ENCODE measurements around the gene CHTF18.
"Not testable (repeated sequence)": the region's sequence is repeated elsewhere in the genome, so short reads cannot be mapped to it uniquely, and the experiment has no call there.

Gene CHTF18

DNA sequence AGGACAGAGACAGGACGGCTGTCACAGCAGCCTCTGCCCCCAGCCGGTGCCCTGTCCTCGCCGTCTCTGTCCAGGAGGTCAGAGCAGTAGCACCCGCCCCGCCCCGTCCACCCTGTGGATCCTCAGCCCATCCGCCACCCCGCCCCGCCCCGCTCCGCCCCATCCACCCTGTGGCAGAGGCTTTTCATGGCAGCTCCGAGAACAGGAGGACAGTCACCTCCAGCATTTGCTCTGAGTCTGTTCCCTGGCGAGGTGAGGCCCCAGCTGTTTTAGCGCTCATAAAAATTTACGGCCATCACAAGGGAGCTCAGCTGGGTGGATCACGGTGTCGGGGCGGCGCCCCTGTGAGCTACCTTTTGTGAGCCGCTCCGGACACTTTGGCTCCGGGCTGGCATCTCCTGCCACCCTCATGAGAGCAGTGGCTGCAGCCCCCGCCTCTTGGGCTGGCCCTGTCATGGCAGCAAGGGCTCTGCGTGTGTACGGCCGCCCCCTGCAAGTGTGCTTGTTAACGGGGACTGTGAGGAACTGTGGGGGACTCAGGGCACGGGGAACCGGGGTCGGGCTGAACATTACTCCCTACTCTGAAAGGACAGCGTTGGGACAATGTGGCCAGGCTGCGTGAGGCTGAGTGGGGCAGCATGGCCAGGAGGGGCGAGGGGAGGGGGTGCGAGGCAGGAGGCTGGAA lies 44.4 kb downstream of the CHTF18 start:
- DNase-seq, result no peak

DNA sequence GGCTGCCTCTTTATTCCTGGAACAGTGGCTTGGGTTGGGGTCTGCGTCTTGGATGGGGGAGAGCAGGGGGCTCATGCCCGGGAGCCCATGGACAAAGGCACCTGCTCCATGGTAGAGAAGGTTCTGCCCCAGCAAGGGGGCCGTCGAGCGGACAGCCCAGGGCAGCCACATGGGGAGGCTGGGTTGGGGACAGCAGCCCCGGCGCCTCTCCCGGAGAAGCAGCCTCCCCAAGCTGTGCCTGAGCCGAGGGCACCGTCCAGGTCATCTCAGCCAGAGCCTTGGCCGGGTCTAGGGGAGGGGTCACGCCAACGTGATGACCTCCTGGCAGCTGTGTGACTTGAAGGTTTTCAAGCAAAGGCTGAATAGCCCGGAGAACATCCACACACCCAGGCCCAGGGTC lies 45.0 kb downstream of the CHTF18 start:
- no peak for DNase-seq

DNA sequence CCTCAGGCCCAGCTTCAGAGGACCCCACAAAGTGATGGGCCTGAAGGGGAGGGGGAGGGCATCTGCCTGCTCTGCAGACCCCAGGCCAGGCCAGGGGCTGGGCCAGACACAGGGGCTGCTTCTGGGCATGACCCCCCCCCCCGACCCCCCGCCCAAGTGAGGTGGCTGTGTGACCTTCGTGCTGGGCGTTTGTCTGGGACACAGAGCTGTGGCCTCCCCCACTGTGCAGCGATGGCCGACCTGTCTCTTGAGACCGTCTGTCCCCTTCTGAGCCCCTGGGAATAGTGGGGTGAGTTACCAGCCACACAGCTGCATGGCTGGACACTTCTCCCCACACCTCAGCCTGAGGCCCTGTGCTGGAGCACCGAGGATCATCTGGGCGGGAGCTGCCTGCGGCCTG lies 47.0 kb downstream of the CHTF18 start:
- DNase-seq, result no peak

DNA sequence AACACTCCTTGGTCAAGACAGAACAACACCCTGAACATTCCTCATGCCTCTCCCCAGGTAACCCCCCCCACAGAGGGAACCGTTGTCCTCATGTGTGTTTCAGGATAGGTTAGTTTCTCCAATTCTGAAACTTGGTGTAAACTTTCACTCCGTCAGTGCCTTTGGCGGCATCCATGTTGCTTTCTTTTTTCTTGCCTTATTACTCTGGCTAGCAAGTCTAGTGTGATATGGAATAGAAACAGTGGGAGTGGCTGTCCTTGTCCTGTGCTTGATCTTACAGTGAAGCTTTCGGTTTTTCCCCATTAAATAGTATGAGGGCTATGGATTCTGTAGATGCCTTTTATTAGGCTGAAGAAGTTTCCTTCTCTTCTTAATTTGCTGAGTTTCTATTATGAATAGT lies 47.8 kb downstream of the CHTF18 start:
- no peak for DNase-seq

DNA sequence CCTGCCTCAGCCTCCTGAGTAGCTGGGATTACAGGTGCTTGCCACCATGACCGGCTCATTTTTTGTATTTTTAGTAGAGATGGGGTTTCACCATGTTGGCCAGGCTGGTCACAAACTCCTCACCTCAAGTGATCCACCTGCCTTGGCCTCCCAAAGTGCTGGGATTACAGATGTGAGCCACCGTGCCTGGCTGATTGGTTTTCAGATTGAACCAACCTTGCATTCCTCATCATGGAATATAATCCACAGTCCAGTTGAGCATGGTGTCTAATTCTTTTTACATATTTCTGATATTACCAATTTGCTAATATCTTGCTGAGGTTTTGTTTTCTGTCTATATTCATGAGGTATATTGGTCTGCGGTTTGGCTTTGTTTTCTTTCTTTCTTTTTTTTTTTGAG lies 48.4 kb downstream of the CHTF18 start:
- DNase-seq, result not testable (repeated sequence)

DNA sequence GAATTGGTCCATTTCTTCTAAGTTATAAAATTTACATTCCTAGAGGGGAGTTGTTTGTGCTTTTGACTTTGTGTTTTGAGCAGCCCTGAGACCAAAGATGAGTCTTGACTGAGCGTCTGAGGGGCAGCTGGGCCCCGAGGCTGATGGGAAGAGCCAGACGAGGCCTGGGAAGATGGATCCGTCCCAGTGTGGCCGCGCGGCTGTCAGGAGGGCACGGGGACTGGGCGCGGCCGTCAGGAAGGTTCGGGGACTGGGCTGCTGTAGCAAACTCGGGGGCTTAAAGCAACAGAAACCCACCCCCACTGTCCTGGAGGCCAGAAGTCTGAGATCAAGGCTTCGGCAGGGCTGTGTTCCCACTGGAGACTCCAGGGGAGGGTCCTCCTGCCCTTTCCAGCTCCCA lies 50.3 kb downstream of the CHTF18 start:
- no peak for DNase-seq

DNA sequence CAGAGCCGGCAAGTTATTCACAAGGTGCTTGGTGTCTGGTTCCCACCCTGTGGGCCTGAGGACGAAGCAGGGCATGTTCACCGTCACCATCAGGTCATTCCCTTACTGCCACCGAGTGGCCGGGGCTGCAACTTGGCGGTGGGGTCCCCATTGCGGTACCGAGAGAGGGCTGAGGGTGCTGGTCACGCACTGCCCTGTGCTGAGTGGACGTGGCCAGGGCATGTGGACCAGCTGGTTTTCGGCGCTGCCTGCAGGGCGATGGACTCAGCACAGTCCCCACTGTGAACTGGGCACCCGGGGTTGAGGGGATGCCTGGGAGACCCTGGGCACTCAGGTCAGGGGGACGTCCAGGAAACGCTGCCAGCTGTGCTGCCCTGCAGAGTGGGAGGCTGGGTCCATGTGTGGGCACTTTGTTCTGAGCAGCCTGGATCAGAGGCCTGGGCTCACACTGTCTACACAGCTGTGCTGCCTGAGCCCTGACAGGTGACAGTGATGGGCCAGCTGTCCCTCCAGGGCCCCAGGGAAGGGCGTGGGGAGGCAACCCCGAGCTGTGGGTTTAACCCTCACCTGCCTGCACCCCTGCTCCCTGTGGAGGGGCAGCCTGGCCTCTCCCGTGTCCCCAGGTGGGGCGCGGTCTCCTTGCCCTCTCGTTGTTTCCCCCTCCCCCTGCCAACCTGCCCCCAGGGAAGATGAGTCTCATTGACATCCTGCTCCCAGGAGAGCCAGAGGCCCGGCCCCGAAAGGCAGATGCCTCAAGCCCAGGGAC lies 51.4 kb downstream of the CHTF18 start:
- DNase-seq, result no peak

DNA sequence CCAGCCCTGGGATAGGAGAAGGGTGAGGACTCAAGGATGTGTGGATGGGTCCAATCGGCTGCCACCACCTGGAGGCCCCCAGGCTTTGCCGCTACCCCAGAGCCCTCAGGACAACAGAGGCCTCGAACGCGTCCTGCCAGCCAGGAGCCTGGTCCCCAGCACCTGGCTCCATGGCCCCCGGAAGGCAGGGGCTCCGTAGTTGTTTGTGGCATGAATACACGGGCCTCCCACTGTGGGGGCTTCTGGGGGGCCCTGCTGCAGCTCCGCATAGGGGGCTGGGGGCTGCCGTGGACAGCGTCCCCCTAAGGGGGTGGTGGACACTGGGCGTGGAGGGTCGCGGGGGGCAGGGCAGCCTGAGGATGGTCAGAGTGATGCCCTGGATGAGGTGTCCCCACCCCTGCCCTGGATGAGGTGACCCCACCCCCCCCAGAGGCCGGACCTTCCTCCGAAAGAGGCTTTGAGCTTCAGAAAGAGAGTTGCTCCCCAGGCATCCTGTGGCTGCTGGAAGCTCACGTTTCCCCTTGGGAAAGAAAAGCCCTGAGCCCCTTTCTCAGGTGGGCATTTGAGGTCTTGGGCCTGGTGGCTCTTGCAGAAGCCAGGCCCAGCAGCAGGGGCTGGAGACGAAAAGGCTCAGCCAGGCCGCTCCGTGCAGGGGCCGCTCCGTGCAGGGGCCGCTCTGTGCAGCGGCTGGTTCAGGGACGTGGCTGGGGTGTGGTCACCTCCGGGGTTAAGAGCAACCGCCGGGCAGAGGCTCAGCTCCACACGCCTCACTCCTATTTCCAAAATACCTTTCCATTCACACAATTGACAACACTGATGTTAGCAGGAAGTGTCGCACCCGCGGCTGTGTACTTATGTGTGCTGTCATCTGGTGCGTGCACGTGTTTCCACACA lies 52.4 kb downstream of the CHTF18 start:
- DNase-seq, result no peak

DNA sequence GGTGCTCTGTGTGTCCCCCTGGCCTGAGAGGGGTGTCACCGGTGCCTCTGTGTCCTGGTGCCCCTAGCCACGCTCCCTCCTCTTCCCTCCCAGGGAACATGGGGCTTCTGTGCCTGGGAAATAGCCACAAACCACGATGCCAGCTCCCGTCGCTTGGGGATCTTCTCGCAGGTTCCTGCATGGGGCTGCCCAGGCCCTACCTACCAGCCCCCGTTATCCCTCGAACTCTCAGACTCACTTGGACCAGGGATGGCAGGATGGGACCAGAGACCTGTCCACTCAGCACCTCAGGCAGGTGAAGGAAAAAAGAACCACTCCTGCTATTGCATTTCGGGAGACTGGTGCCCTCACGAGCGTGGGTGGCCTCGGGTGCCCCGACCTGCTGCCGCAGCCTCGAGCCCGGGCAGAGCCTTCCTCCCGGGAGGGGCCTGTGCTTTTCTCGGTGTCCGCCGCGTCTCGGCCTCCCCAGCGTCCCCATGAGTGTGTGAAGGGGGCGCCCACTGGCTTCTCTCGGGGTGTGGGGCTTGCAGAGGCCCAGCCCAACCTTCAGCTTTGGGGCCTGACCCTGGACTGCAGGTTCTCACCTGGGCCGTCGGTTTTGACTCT lies 53.1 kb downstream of the CHTF18 start:
- DNase-seq, result no peak

DNA sequence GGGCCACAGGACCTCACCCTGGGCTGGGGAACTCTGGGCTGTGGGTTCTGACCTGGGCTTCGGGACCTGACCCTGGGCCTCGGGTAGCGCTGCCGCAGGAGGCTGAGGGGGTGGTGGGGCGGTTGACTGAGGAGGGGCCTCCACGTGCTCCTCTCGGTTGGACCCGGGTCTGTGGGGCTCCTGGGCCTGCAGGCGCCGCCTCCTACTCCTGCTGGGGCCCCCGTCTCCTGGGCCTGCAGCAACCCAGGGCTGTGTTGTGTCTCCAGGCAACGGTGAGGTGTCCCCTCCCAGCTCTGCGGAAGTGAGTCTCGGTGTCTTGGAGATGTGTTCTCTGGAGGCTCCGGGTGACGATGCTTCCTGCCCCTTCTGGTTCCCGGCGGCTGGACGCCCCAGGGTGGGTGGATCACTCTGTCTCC lies 53.6 kb downstream of the CHTF18 start:
- no peak for DNase-seq

DNA sequence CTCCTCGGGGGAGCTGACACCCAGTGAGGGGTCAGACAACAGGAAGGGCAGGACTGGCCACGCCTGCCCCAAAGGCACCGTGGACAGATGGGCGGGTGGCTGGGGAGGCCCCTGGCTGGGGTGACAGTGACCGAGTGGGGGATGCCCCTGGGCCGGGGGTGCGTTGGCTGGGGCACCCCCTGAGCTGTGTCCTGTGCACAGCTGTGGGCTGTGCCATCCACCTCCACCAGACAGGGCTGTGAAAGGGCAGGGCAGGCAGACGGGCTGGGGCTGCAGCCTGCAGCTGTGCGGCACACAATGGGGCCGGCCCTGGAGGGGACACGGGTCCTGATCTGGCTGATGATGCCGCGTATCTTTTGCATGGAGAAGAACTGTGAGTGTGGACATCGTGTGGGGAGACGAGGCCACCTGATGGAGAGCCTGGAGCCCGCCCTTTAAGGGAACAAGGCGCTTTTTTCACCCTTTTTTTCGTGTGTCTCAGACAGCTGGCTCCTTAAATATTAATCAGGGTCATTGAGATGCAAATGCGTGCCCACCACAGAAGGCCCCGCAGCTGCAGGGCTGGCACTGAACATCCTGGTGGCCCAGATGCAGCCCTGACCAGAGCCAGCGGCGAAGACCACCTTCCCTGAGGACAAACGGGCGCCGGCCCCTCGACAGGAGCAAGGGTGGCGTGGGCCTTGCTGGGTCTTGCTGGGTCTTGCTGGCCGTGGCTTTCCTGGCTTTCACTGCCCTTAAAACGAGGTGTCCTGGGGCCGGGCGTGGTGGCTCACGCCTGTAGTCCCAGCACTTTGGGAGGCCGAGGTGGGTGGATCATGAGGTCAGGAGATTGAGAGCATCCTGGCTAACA lies 54.5 kb downstream of the CHTF18 start:
- DNase-seq, result no peak

DNA sequence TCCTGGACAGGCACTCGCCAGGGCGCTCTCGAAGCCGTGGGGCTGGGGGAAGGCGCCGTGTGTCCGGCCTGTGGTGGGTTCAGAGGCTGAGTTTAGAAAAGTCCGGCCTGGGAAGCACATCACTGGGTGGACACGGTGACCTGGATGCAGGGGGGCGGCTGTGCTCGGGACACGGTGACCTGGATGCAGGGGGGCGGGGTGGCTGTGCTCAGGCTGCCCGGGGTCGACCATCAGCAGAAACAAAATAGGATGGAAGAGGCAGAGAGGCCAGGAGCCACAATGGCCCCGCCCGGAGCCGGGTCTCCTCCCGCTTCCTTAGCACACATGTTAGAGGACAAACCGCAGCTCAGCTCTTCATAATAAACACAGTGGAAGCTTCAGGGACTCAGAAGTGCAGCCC lies 55.4 kb downstream of the CHTF18 start:
- no peak for DNase-seq

DNA sequence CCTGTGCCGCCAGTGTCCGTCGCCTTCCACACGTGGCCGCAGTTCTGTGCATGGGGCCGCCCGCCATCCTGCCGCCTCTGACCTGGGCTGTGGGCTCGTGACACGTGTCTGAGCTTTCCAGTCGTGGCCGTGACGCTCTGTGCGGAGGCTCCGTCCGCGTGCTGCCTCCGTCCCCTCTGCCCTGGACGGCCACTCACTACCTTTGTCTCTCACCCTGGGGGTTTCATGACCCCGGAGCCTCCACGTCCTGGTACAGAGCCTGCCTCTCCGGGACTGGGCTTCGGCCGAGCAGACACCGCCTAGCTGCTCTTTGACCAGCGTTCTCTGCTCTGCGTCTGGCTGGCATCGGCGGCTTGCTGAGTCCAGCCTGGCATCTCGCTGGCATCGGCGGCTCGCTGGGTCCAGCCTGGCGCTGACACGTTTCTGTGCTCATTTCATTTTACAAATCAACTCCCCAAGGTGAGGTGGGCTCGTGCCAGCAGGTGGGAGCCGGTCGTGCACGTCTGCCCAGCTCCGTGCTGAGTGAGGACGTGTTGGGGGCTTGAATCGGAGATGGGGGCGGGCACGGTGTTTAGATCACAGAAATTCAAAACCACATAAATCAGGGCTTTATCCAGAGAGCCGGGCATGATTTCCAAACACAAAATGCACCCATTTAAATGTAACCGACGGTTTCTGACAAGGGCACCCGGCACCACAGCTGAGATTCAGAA lies 56.4 kb downstream of the CHTF18 start:
- DNase-seq, result no peak

DNA sequence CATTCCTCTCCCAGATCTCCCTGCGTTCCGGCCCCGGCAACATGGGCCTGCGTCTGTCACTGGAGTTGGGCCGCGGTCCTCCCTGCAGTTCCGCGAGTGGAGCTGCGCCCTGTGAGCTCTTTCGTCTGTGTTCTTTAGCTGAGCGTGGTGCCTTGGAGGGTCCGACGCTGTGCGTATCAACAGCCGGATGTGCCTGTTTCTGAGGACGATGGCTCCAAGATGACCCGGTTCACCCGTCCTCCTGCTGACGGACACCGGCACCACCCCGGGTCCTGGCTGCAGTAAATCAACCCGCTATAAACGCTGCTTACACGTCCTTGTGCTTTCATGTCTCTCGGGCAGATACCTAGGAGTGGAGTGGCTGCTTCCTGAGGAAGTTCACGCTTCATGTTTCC lies 56.9 kb downstream of the CHTF18 start:
- no peak for DNase-seq

DNA sequence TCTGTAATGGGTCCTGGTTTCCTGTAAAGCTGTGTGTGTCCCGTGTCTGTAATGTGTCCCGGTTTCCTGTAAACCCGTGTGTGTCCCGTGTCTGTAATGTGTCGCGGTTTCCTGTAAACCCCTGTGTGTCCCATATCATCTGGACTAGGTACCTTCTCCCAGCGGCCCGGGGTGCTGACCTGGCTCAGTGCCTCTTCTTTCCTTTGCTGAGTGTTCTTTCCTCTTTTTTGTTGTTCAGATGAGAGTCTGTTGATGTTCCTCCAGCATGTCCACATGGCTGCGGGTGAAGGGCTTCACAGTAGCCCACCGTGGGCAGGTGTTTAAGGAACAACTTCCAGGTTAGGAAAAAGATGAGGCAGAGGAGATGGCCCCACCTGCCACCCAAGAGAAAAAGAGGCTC lies 58.7 kb downstream of the CHTF18 start:
- no peak for DNase-seq
